ENCODE measurements around the gene ACAT2.

GRCh38 chr6:159753081-159753872 lies 8.6 kb upstream of the ACAT2 start:
- TF ChIP-seq POLR2A (IDR thresholded peaks at IDR 0.05) (no peak), CTCF (IDR thresholded peaks at IDR 0.05) (no peak)

All from testis (tissue), 2 donors.